GM06990 (cell line): ENCODE data around the gene TTC3.

ENCODE experiments used
- DNase-seq: peaks from one replicate; pipeline ENCODE4 v3.0.0-alpha.2; 2011; ENCODE audit not compliant: insufficient read length; ENCODE audit errors: extremely low read depth
- H3K27me3 ChIP-seq: replicated peaks from 2 replicates; pipeline ENCODE4 v1.6.0; 2011; ENCODE audit warnings: low read length; ENCODE audit not compliant: control insufficient read depth, insufficient read depth
- H3K36me3 ChIP-seq: 2 replicates; pipeline ENCODE4 v1.5.1; 2011; ENCODE audit warnings: low read length; ENCODE audit not compliant: control insufficient read depth, insufficient read depth
- H3K4me3 ChIP-seq: replicated peaks from 2 replicates; pipeline ENCODE4 v1.5.1; 2011; ENCODE audit warnings: low read depth, mild to moderate bottlenecking, control low read depth, low read length
- TF ChIP-seq, protein P1 (sequence below): IDR thresholded peaks from 2 replicates; pipeline ENCODE4 v1.5.1; 2011; ENCODE audit warnings: low read length, control low read depth, mild to moderate bottlenecking, inconsistent platforms; ENCODE audit not compliant: insufficient read depth, poor library complexity, severe bottlenecking

TTC3 gene

DNA sequence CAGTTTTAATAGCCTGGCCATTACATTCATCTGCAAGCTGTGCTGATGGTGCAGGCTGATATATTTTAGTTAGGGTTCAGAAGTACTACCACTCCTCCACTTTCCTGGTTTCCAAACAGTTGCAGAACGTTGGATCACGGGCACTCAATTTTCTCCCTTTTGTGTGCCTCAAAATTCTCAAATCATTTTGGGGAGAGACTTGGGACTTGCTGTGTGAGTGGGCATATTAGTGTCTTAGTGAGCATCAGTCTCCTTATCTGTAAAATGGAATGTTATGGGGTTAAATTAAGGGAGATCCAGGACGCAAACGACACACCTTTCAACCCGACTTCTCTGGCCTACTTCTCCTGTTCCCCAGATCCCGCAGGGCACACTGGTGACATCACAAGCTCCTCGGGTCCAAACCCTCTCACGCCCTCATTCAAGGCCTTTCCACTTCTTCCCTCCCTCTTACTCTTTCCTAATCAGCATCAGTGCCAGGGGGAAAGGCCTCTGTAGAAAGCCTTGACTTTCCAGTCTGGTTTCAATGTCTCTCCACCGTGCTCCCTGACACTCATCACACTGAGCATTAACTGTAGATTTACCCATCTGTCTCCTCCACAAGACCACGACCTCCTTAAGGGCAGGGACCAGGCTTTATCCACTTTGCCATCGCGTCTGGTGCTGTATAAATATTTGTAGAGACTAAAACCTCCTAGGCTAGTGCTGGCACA, 1.3 kb upstream of the TTC3 start:
- TF ChIP-seq, protein P1, sequence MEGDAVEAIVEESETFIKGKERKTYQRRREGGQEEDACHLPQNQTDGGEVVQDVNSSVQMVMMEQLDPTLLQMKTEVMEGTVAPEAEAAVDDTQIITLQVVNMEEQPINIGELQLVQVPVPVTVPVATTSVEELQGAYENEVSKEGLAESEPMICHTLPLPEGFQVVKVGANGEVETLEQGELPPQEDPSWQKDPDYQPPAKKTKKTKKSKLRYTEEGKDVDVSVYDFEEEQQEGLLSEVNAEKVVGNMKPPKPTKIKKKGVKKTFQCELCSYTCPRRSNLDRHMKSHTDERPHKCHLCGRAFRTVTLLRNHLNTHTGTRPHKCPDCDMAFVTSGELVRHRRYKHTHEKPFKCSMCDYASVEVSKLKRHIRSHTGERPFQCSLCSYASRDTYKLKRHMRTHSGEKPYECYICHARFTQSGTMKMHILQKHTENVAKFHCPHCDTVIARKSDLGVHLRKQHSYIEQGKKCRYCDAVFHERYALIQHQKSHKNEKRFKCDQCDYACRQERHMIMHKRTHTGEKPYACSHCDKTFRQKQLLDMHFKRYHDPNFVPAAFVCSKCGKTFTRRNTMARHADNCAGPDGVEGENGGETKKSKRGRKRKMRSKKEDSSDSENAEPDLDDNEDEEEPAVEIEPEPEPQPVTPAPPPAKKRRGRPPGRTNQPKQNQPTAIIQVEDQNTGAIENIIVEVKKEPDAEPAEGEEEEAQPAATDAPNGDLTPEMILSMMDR: no peak
- H3K4me3 ChIP-seq: peak overlapping the region; percentile 74
- DNase-seq: peak; percentile 33

DNA sequence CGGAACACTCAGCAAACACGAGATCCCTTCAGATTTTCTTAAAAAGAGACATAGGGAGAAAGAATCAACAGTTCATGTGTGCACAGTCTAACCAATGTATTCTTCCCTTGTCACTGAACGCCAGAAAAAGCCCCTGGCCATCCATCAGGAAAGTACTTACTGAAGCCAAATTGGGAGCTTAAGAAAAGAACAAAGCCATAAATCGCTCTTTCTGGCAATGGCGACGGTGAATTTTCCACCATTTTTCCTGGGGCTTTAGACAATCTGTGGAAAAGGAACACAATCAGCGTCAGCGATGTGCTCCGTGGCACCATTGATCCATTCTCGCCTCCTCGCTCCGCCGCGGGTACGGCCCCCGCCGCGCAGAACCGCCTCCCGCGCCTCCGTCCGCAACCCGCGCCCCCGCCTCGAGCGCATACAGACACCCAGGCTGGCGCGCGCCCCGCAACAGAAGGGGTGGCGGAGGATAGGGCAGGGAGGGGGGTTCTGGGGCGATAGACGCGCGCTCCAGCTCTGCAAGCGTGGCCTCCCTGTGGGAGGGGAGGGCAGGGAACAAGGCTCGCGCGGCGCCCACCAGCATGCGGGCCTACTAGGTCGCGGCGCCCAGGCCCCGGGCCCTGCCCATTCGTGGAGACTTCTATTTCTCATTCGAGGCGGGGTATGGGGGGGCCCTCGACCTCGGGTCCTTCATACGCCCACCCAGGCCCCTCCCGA, 623 bp upstream of the TTC3 start:
- H3K27me3 ChIP-seq: no peaks in the 10 kb centered on the region
- no peak for DNase-seq
- TF ChIP-seq, protein P1: no peak
- H3K36me3 ChIP-seq: no peaks in the 10 kb centered on the region
- H3K4me3 ChIP-seq: peak overlapping the region; percentile 74

More for the DNA sequence above, 1.3 kb upstream of the TTC3 start:
- Histone ChIP-seq H3K36me3 (0 out of 2 replicates have a peak, but pooled peaks cover 2% of the 10 kb centered on the region), H3K27me3 (no peaks in the 10 kb centered on the region)

DNA sequence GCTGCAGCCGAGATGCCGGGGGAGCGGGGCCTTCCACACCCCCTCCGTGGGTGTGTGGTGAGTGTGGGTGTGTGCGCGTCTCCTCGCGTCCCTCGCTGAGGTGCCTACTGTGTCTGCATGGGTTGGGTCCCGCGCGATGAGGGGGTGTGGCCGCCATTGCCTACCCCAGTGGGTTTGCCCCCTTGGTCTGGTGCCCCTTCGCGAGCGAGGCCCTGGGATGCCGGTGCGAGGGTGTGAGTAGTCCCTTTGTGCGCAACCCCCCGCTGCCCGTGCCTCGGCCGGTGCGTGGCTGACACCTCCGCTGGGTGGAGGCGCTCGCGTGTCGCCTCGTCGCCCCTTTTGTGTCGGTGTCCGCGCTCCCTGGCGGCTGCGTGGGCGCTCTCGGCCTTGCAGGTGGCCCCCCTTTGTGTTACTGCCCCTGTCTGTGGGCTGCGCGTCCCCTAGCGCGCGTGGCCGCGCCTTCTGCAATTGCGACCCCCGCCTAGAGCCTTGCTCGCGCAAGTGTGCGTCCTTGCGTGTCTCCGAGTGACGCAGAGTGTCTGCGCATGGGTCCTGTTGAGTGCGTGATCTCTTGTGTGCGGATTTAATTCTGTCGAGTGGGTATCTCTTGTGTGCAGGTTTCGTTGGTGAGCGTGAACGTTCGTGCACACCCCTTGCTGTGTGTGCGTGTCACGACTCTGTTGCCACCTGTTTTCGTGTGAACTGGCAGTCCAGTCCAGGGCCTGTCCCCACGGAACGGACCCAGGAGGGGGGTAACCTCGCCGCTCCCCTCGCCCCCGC, 553 bp downstream of the TTC3 start:
- DNase-seq: peak; percentile 83
- Histone ChIP-seq H3K4me3 (peak overlapping the region; percentile 96), H3K27me3 (no peaks in the 10 kb centered on the region), H3K36me3 (no peaks in the 10 kb centered on the region)
- TF ChIP-seq, protein P1: peak; percentile 37

DNA sequence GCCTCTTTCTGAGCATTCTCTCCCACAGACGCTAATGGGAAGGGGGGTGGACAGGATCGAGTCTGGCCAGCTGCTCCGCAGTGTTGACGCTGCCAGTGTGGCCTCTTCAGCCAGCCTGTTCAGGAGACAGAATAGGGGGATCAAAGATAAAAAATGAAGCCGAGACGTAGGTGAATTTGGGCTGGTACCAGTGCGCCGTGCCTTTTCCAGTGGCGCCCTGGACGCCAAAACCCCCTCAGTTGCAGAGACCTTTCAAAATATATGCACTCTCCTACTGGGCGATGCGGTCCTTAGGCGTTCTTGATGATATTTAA, 1.1 kb downstream of the TTC3 start:
- no peaks in the 10 kb centered on the region for H3K36me3 ChIP-seq
- H3K4me3 ChIP-seq: peak overlapping the region; percentile 96
- DNase-seq: no peak
- H3K27me3 ChIP-seq: no peaks in the 10 kb centered on the region
- TF ChIP-seq, protein P1: no peak

DNA sequence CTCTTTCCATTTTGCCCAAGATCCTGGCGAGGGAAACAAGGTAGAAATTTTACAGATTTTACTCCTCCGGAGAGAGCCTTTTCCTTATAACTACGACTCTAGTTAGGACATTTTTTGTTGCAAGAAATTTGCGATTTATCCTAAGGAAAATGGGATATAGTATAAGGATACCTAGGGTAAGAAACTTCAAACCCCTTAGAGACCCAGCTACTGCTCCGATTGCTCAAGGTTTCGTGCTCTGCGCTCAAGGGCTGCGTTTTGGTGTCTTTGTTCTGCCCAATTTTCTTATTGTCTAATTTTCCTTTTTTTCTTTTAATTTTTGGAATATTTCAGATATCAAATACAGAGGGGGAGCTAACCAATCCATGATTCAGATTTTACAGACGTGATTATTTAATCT, 1.5 kb downstream of the TTC3 start:
- DNase-seq: no peak
- no peaks in the 10 kb centered on the region for H3K36me3 ChIP-seq
- H3K27me3 ChIP-seq: no peaks in the 10 kb centered on the region
- TF ChIP-seq, protein P1: no peak
- H3K4me3 ChIP-seq: peak overlapping the region; percentile 96
